Mammary microvascular endothelial cell (primary cell): Measurements from ENCODE around the gene ITPR2. TPM values are rescaled to one million over a fixed set of nuclear protein-coding genes. Genes with fewer than 3 reads are reported as not detected.

ENCODE experiments used
- total RNA-seq: library from RNA; depleted of rRNA; stranded (reverse); fragments of >200 nt; gene quantifications from 2 replicates; pipeline ENCODE4 v1.2.3, GENCODE V29; 2015

Gene ITPR2
- total RNA-seq = 12.8 and 14.6 TPM in 2 replicates

GRCh38 chr12:26832822-26833742 is at the start of gene ITPR2:
Gene ITPR2, minus strand, starts transcription at chr12:26833194. Its CDS starts 413 bp downstream, at chr12:26832781.

Other genes with a start within 250 kb of the ITPR2 start
- 36.7 and 44.1 TPM in 2 replicates for gene INTS13, start 104.8 kb upstream of the ITPR2 start, total RNA-seq
- gene FGFR1OP2, start 105.3 kb upstream of the ITPR2 start, total RNA-seq = 67.6 and 76.9 TPM in 2 replicates
- 57.8 and 79.5 TPM in 2 replicates for gene TM7SF3, start 181.2 kb upstream of the ITPR2 start, total RNA-seq
- 32.4 and 32.5 TPM in 2 replicates for gene MED21, start 189.4 kb upstream of the ITPR2 start, total RNA-seq
- gene C12orf71, start 249.4 kb upstream of the ITPR2 start, total RNA-seq = not detected in 2 replicates